Neural cell (in vitro differentiated cells): ENCODE results near the gene FAM229B.

ENCODE experiments used
- EZH2 ChIP-seq: fragments of 200-600, 300-800 bp; shearing (Covaris generic), sonication (generic); IDR thresholded peaks from 2 replicates; pipeline ENCODE4 v1.6.1; 2014; ENCODE audit warnings: antibody characterized with exemption, low read length, borderline replicate concordance, mild to moderate bottlenecking; ENCODE audit not compliant: insufficient read depth, poor library complexity, severe bottlenecking
- MXI1 ChIP-seq: fragments of 450-650 bp; conservative IDR thresholded peaks from 2 replicates; pipeline ENCODE4 v1.6.1; 2014; ENCODE audit warnings: antibody characterized with exemption, mild to moderate bottlenecking; ENCODE audit not compliant: poor library complexity, severe bottlenecking
- POLR2AphosphoS5 ChIP-seq: IDR thresholded peaks from 2 replicates; pipeline ENCODE4 v1.6.1; 2012
- RAD21 ChIP-seq: fragments of 450-650 bp; conservative IDR thresholded peaks from 2 replicates; pipeline ENCODE4 v1.6.1; 2014; ENCODE audit warnings: antibody characterized with exemption, mild to moderate bottlenecking, moderate library complexity
- REST ChIP-seq: IDR thresholded peaks from 2 replicates; pipeline ENCODE4 v1.6.1; 2012; ENCODE audit warnings: borderline replicate concordance
- TF ChIP-seq, protein P1 (sequence below): fragments of 450-650 bp; IDR thresholded peaks from 2 replicates; pipeline ENCODE4 v1.5.1; 2014; ENCODE audit warnings: antibody characterized with exemption, mild to moderate bottlenecking, moderate library complexity; ENCODE audit not compliant: poor library complexity, severe bottlenecking

GRCh38 chr6:112049026-112049799, 38.2 kb upstream of the FAM229B start:
- TF ChIP-seq EZH2 (no peak), RAD21 (no peak), POLR2AphosphoS5 (no peak), MXI1 (no peak), REST (no peak)
- TF ChIP-seq, protein P1, sequence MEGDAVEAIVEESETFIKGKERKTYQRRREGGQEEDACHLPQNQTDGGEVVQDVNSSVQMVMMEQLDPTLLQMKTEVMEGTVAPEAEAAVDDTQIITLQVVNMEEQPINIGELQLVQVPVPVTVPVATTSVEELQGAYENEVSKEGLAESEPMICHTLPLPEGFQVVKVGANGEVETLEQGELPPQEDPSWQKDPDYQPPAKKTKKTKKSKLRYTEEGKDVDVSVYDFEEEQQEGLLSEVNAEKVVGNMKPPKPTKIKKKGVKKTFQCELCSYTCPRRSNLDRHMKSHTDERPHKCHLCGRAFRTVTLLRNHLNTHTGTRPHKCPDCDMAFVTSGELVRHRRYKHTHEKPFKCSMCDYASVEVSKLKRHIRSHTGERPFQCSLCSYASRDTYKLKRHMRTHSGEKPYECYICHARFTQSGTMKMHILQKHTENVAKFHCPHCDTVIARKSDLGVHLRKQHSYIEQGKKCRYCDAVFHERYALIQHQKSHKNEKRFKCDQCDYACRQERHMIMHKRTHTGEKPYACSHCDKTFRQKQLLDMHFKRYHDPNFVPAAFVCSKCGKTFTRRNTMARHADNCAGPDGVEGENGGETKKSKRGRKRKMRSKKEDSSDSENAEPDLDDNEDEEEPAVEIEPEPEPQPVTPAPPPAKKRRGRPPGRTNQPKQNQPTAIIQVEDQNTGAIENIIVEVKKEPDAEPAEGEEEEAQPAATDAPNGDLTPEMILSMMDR: no peak
